ENCODE results near the gene PPFIBP1.
"Not testable (repeated sequence)": the region's sequence is repeated elsewhere in the genome, so short reads cannot be mapped to it uniquely, and the experiment has no call there.

Gene PPFIBP1

GRCh38 chr12:27592548-27592947, 68.5 kb downstream of the PPFIBP1 start:
- DNase-seq (ENCODE audit: low spot score), result no peak

GRCh38 chr12:27593266-27593665, 69.3 kb downstream of the PPFIBP1 start:
- no peak for DNase-seq (ENCODE audit: low spot score)

- no peak for DNase-seq (ENCODE audit: low spot score)
These were observed 71.2 kb downstream of the PPFIBP1 start for GRCh38 chr12:27595231-27595642.

DNA sequence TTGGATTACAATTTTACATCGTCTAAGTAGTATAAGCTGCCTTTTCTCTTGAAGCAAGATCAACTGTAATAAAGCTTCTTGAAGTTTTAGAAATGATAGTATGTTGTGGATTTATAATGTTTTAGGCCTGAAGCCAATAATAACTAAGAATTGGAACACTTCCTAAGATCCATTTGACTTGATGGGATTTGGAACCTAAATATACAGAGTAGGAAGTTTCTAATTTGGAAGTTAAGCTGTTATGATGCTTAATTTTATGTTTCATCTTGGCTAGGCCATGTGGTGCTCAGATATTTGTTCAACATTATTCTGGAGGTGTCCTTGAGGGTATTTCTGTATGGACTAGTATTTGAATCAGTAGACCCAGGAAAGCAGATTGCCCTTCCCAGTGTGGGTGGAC, 74.9 kb downstream of the PPFIBP1 start:
- not testable (repeated sequence) for DNase-seq (ENCODE audit: low spot score)

DNA sequence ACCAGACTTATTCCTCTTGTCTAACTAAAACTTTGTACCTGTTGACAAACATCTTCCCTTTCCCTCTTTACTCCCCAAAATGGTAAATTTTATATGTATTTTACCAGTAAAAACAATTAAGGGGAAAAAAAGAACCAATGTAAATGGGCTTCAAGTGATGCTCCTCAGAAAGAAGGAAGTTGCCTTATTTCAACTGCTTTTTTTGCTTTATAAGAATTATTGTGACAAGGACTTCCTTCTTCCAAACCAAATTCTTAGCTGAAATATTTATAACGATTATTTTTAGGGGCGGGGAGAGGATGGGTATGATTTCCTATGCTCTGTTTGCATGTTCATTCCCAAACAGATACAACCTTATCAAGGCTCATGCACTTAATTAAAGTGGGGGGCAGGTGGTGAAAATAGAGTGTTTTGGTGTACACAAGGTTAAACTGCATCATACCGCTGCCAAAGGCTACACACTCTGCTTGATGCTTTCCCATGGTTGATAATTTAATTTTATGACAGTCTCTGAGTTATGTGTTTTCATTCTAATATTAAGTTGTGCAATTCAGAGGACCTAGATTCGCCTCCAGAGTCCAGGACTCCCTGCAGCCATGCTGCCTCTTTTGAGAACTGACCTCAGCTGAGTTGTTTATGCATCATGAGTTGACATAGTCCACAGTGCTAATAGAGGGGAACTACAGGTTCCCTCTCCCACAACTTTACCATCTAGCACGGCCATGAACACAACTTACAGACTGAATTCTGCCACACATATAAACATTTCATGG, 77.2 kb downstream of the PPFIBP1 start:
- not testable (repeated sequence) for DNase-seq (ENCODE audit: low spot score)

- DNase-seq (ENCODE audit: low spot score), result no peak
These were observed 78.5 kb downstream of the PPFIBP1 start for GRCh38 chr12:27602516-27602915.

DNA sequence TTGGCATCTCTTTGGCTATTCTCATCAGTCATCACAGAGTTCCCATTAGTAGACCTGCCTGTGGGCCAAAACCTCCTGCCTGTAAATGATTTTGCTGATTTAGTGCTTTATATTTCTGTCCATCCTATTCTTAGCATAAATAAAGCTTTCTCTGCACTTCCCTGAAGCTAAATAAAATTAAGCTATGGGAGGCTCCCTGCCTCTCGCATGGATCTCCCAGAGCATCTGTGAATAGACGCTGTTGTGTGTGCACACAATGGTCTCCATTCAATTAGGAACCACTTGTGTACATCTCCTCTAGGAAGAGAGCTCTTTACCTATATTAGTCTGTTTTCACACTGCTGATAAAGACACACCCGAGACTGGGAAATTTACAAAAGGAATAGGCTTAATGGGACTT, 80.4 kb downstream of the PPFIBP1 start:
- DNase-seq (ENCODE audit: low spot score), result no peak

- no peak for DNase-seq (ENCODE audit: low spot score)
These were observed 83.0 kb downstream of the PPFIBP1 start for GRCh38 chr12:27606986-27607385.

DNA sequence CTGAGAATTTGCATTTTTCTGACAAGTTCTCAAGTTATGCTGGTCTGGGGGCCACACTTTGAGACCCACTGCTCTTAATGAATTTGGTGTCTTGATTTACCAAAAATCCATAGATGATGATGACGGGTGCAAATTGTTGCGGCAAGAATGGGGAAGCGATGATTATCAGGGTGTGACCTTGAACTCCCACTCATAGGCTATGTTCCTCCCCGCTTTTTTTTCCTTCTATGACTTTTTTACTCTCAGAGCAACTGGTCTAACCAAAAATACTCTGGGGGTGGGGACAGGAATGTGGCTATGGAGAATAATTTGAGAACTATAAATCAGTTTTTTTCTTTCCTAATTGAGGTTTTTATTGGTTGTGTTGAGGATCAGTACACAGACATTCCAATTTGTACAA, 83.6 kb downstream of the PPFIBP1 start:
- DNase-seq (ENCODE audit: low spot score), result no peak

DNA sequence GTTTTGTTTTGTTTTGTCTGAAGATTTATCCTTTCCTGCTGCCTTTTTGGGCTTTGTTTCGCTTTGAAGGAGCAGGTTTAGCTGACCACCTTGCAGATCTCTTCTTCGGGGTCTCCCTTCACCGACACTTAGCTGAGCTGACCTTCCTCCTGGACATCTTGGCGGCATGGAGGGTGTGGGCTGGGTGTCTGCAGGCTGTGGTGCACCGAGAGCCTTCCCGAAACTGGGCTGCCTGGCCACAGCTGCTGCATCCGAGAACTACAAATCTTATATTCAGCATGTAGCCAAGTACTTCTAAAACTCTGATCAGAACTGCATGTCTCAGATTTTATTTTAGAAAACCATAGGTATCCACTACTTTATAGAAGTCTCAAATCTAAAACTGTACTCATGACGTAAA, 84.9 kb downstream of the PPFIBP1 start:
- DNase-seq (ENCODE audit: low spot score), result no peak

DNA sequence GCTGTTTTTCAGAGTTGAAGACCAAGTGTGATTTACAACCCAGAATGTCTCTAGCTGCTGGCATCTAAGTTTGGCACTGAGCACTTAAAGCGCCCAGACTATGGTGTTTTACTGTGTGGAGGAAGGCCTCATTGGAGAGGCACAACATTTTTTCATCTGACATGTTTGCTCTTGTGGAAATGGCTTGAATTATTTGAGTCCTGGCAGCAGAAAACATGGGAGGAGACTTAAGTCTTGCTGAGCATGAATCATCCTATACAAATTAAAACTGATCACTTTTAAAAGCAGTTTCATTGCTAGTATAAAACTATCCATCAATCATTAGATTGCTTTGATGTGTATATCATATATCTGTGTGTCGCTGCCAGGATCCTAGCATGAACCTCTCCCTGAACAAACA, 86.4 kb downstream of the PPFIBP1 start:
- DNase-seq (ENCODE audit: low spot score), result no peak

- no peak for DNase-seq (ENCODE audit: low spot score)
These were observed 90.4 kb downstream of the PPFIBP1 start for GRCh38 chr12:27614386-27614785.

- no peak for DNase-seq (ENCODE audit: low spot score)
These were observed 90.9 kb downstream of the PPFIBP1 start for GRCh38 chr12:27614866-27615265.

- no peak for DNase-seq (ENCODE audit: low spot score)
These were observed 91.4 kb downstream of the PPFIBP1 start for GRCh38 chr12:27615331-27615891.

- DNase-seq (ENCODE audit: low spot score), result no peak
These were observed 92.5 kb downstream of the PPFIBP1 start for GRCh38 chr12:27616356-27617142.

DNA sequence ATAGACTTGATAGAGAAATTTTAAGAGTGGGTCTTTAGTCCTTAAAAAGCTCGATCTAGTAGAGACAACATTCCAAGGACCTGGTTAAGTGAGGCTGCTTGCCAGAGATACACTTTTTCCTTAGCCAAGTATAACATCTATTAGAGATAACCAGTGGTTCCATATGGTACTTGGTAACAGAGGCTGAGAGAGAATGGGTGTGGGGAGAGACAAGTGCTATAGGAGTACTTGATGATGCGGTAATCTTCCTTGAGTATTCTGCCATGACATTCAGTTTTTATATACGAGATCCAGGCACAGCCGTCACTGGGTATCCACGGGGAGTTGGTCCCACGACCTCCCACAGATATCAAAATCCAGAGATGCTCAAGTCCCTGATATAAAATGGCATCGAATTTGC, 94.8 kb downstream of the PPFIBP1 start:
- no peak for DNase-seq (ENCODE audit: low spot score)

DNA sequence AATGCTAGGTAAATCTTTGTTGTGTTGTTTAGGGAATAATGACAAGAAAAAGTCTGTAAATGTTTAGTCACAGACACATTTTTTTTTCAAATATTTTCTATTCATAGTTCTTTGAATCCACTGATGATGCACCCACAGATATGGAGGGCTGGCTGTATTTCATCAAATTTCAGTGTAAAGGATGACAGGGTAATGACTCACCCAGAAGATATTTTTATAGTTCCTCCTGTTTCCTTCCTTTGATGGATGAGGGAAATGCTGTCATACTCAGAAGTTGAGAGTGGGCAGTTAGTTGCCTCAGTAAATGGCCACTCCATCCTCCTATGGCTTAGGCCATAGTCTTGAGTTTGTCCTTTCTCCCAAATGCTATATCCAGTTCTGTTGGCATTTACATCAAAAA, 95.3 kb downstream of the PPFIBP1 start:
- DNase-seq (ENCODE audit: low spot score), result no peak

DNA sequence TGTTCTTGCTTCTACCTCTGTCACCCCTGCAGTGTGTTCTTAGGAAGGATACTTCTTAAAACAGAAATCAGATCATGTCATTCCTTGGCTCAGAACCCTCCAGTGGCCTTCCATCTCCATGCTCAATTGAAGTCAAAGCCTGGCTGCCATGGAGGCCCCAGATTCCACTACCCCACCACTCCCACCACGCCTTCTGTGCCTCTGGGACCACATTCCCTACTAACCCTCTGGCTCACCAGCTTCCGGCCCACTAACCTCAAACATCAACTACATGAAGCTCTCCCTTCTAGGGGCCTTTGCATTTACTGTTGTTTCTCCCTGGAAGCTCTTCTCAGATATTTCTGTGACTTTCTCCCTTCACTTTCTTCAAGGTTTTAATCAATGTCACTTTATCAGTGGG, 96.1 kb downstream of the PPFIBP1 start:
- no peak for DNase-seq (ENCODE audit: low spot score)

DNA sequence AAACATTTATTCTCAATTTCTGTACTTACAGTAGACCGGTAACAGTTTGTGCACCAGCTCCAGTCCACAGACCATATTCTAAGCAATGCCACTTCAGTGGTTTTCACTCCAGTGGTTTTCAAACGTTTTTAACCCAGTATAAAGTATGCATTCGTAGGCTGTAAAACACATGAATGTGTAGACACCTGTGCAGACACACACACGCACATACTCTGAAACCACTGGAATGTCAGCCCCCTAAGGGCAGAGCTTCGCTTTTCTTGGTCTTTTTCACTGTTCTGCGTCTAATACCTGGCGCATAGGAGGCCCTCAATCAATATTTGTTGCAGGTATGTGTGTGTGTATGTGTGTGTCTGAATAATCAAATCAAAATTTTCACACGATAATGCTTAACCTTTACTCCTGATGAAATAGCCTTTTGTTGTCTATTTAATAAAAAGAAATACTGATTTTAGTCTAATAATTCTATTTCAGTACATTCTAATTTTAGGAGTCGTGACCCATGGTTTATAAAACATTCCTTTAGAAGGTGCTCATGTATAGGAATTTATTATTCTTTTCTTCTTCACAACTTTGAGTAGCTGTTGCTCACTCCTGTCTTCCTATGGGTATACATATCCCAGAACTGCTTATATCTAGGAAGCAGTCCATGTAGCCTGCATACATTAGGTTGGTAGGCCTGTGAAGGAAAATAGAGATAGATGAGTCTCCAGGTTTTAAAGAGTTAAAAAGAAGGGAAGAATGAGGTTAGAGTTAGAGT, 98.6 kb downstream of the PPFIBP1 start:
- no peak for DNase-seq (ENCODE audit: low spot score)

- DNase-seq (ENCODE audit: low spot score), result no peak
These were observed 99.6 kb downstream of the PPFIBP1 start for GRCh38 chr12:27623645-27624044.

DNA sequence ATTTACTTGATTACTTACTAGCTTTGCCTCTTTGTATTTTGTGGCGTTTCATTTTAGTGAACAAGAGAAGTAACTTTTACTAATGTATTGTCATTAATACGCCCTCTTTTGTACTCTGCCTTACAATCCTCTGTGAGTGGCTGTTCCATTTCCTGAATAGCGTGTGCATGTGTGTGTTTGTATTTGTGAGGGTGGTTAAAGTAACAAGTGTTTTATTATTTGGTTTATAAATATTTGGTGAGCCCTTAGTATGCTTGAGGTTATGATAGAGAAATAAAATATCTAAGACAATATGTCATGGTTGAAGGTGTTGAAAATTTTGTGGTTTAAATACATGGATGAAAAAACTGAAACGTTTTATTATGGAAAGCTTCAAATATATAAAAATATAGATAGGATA, 100.6 kb downstream of the PPFIBP1 start:
- DNase-seq (ENCODE audit: low spot score), result no peak

DNA sequence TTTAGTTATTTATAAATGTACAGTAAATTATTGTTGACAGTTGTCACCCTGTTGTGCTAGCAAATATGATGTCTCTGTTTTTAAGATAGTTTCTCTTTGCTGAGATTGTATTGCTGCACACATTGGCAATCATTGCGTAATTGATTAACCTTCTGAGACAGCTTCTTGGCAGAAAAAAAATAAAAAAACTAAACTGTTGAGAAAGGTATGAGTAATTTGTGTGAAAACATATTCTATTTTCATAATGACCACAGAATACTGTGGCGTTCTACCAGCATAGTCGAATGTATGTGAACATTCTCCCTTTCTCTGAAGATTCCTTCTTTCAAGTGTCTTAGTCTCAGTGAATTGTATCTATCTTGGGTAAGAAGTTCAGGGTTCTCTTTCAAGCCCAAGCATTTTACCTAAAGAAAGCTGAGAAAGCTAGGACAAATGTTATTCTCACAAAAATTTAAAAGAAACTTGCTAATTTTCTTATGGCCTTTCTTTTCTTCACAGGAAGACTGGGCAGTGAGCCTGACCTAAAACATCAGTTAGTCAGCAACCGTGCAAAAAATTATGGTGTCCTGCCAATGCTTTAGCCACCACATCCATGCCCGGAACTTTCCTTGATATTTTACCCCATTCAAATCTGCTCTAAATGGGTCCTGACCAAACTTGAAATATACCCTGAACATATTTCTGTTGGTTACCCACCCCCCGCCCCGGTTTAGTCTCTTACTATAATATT, 103.3 kb downstream of the PPFIBP1 start:
- DNase-seq (ENCODE audit: low spot score), result no peak
